Measurements from ENCODE around the gene SMS.

SMS gene

DNA sequence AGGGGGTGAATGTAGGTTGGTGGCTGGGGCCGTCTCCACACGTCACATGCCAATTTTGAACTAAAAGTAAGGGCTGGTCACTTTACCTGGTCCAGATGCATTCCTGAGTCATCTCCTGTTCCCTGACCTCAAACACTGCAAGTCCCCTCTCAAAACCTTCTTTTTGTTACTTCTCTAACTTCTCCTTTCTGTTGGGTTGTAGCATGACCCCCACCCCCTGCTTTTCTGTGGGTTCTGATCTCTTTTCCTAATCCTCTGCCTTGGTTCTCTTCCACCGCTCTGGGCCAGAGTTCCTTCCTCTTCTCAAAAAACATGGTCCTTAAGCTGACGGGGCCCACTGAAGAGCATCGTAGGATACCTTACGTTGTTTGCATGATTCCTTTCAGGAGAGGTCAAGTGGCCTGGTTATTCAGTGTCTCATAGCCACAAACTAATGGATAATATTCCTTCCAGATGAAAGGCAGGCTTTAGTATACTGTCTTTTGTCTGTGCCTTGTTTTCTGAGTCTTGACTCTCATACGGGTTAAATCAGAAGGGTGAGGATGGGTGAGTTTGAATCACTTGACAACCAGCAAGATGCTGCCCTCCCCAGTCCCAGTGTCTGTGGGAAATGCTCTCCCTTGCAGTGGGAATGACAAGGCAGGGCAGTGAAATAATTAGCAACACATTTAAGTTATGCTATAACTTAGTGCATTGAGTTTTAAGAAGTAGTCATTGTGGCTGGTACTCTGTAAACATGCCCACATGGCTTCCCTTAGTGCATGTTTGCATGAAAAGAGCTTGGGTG is 15.1 kb downstream of the SMS start:
- Histone ChIP-seq H3K27me3 (ENCODE audit: insufficient read depth, poor library complexity, severe bottlenecking) (no peaks in the 10 kb centered on the region), H3K4me3 (replicated peaks; ENCODE audit: insufficient read depth, low read length) (no peak overlapping the region), H3K27ac (replicated peaks) (peak overlapping the region; percentile 67)
- DNase-seq (ENCODE audit: low read depth in 1 of 2, low spot score in 1 of 2): peak; percentile 51 to 73
- TF ChIP-seq CTCF (IDR thresholded peaks at IDR 0.05; ENCODE audit: insufficient read depth, low read length): no peak
- TF ChIP-seq GABPA (IDR thresholded peaks at IDR 0.05; ENCODE audit: low read depth): no peak
- TF ChIP-seq SPI1 (IDR thresholded peaks at IDR 0.05; ENCODE audit: borderline replicate concordance, low read depth): no peak
- TF ChIP-seq, protein P1, sequence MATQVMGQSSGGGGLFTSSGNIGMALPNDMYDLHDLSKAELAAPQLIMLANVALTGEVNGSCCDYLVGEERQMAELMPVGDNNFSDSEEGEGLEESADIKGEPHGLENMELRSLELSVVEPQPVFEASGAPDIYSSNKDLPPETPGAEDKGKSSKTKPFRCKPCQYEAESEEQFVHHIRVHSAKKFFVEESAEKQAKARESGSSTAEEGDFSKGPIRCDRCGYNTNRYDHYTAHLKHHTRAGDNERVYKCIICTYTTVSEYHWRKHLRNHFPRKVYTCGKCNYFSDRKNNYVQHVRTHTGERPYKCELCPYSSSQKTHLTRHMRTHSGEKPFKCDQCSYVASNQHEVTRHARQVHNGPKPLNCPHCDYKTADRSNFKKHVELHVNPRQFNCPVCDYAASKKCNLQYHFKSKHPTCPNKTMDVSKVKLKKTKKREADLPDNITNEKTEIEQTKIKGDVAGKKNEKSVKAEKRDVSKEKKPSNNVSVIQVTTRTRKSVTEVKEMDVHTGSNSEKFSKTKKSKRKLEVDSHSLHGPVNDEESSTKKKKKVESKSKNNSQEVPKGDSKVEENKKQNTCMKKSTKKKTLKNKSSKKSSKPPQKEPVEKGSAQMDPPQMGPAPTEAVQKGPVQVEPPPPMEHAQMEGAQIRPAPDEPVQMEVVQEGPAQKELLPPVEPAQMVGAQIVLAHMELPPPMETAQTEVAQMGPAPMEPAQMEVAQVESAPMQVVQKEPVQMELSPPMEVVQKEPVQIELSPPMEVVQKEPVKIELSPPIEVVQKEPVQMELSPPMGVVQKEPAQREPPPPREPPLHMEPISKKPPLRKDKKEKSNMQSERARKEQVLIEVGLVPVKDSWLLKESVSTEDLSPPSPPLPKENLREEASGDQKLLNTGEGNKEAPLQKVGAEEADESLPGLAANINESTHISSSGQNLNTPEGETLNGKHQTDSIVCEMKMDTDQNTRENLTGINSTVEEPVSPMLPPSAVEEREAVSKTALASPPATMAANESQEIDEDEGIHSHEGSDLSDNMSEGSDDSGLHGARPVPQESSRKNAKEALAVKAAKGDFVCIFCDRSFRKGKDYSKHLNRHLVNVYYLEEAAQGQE (IDR thresholded peaks at IDR 0.05; ENCODE audit: insufficient replicate concordance, low read depth): no peak
- TF ChIP-seq POLR2AphosphoS5 (IDR thresholded peaks at IDR 0.05; ENCODE audit: low read depth): no peak

DNA sequence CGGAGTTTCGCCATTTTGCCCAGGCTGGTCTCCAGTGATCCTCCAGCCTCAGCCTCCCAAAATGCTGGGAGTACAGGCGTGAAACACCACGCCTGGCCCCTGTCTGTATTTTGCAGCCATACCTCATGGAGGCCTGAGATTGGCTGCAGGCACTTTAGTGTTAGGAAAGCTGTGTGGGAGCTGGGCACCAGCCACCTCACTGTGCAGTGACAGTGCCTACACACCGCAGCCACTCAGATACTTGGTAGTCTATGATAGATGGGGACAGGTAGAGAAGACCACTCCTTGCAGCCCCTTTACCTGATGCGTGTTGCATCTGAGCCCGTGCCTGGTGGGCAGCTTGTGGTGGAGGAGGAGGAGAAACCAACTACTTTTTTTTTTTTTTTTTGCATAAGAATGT is 16.3 kb downstream of the SMS start:
- peak overlapping the region; percentile 67 for H3K27ac ChIP-seq (replicated peaks)
- no peak overlapping the region for H3K4me3 ChIP-seq (replicated peaks; ENCODE audit: insufficient read depth, low read length)
- TF ChIP-seq CTCF (IDR thresholded peaks at IDR 0.05; ENCODE audit: insufficient read depth, low read length) (no peak), SPI1 (IDR thresholded peaks at IDR 0.05; ENCODE audit: borderline replicate concordance, low read depth) (no peak), GABPA (IDR thresholded peaks at IDR 0.05; ENCODE audit: low read depth) (no peak), POLR2AphosphoS5 (IDR thresholded peaks at IDR 0.05; ENCODE audit: low read depth) (no peak)
- TF ChIP-seq, protein P1 (IDR thresholded peaks at IDR 0.05; ENCODE audit: insufficient replicate concordance, low read depth): no peak
- no peak for DNase-seq (ENCODE audit: low read depth in 1 of 2, low spot score in 1 of 2)
- H3K27me3 ChIP-seq (ENCODE audit: insufficient read depth, poor library complexity, severe bottlenecking): no peaks in the 10 kb centered on the region

GRCh38 chrX:21958187-21958586 is 17.7 kb downstream of the SMS start:
- peak overlapping the region; percentile 80 for H3K27ac ChIP-seq (replicated peaks)
- no peak overlapping the region for H3K4me3 ChIP-seq (replicated peaks; ENCODE audit: insufficient read depth, low read length)
- no peaks in the 10 kb centered on the region for H3K27me3 ChIP-seq (ENCODE audit: insufficient read depth, poor library complexity, severe bottlenecking)
- TF ChIP-seq, protein P1 (IDR thresholded peaks at IDR 0.05; ENCODE audit: insufficient replicate concordance, low read depth): no peak
- no peak for TF ChIP-seq CTCF (IDR thresholded peaks at IDR 0.05; ENCODE audit: insufficient read depth, low read length)
- TF ChIP-seq POLR2AphosphoS5 (IDR thresholded peaks at IDR 0.05; ENCODE audit: low read depth): no peak
- TF ChIP-seq SPI1 (IDR thresholded peaks at IDR 0.05; ENCODE audit: borderline replicate concordance, low read depth): no peak
- no peak for TF ChIP-seq GABPA (IDR thresholded peaks at IDR 0.05; ENCODE audit: low read depth)
- DNase-seq (ENCODE audit: low read depth in 1 of 2, low spot score in 1 of 2): peak in 1 of 2 experiments; percentile 25
